RWPE2 (cell line): ENCODE data around the gene LPCAT2.
A peak's percentile ranks its signal among the peaks of the same experiment; 100 is the strongest.

ENCODE experiments used
- ATAC-seq: fragments of 200-7000 bp; cut with Tn5 transposase; 3 replicates; pipeline ENCODE4 v1.9.1; 2021; ENCODE audit warnings: low read depth
- DNase-seq: peaks from one replicate; pipeline ENCODE4 v3.0.0-alpha.2; 2020; ENCODE audit warnings: low spot score
- H3K27ac ChIP-seq: fragments of 450-650 bp; 2 replicates; pipeline ENCODE4 v1.5.1; 2017; ENCODE audit warnings: mild to moderate bottlenecking; ENCODE audit not compliant: poor library complexity, severe bottlenecking
- H3K27me3 ChIP-seq: fragments of 250-450 bp; sonication (Bioruptor Pico); 2 replicates; pipeline ENCODE4 v1.5.1; 2021; ENCODE audit warnings: mild to moderate bottlenecking, moderate library complexity; ENCODE audit not compliant: insufficient read depth, poor library complexity, severe bottlenecking
- H3K36me3 ChIP-seq: fragments of 250-450 bp; sonication (Bioruptor Pico); 2 replicates; pipeline ENCODE4 v1.5.1; 2020; ENCODE audit warnings: low read depth, mild to moderate bottlenecking, moderate library complexity
- H3K4me1 ChIP-seq: fragments of 250-450 bp; sonication (Bioruptor Pico); 2 replicates; pipeline ENCODE4 v1.5.1; 2021; ENCODE audit warnings: mild to moderate bottlenecking, moderate library complexity; ENCODE audit not compliant: insufficient read depth, poor library complexity, severe bottlenecking
- H3K4me3 ChIP-seq: fragments of 250-450 bp; sonication (Bioruptor Pico); 2 replicates; pipeline ENCODE4 v1.5.1; 2021; ENCODE audit warnings: mild to moderate bottlenecking, moderate library complexity; ENCODE audit not compliant: severe bottlenecking
- H3K9me3 ChIP-seq: fragments of 250-450 bp; sonication (Bioruptor Pico); 2 replicates; pipeline ENCODE4 v1.5.1; 2021; ENCODE audit warnings: mild to moderate bottlenecking, moderate library complexity; ENCODE audit not compliant: severe bottlenecking
- TF ChIP-seq, protein P1 (sequence below): fragments of 450-650 bp; IDR thresholded peaks from one replicate; pipeline ENCODE4 v1.5.1; 2017; ENCODE audit warnings: mild to moderate bottlenecking, moderate library complexity; ENCODE audit not compliant: poor library complexity, severe bottlenecking

Gene LPCAT2

GRCh38 chr16:55532227-55532626, 23.4 kb downstream of the LPCAT2 start:
- no peak for ATAC-seq
- DNase-seq = no peak
- Histone ChIP-seq H3K4me3 (no peak overlapping the region), H3K36me3 (peaks cover 75% of the 10 kb centered on the region), H3K27me3 (no peaks in the 10 kb centered on the region), H3K27ac (no peak overlapping the region), H3K4me1 (peaks cover 5% of the 10 kb centered on the region), H3K9me3 (no peaks in the 10 kb centered on the region)
- TF ChIP-seq, protein P1, sequence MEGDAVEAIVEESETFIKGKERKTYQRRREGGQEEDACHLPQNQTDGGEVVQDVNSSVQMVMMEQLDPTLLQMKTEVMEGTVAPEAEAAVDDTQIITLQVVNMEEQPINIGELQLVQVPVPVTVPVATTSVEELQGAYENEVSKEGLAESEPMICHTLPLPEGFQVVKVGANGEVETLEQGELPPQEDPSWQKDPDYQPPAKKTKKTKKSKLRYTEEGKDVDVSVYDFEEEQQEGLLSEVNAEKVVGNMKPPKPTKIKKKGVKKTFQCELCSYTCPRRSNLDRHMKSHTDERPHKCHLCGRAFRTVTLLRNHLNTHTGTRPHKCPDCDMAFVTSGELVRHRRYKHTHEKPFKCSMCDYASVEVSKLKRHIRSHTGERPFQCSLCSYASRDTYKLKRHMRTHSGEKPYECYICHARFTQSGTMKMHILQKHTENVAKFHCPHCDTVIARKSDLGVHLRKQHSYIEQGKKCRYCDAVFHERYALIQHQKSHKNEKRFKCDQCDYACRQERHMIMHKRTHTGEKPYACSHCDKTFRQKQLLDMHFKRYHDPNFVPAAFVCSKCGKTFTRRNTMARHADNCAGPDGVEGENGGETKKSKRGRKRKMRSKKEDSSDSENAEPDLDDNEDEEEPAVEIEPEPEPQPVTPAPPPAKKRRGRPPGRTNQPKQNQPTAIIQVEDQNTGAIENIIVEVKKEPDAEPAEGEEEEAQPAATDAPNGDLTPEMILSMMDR = no peak

DNA sequence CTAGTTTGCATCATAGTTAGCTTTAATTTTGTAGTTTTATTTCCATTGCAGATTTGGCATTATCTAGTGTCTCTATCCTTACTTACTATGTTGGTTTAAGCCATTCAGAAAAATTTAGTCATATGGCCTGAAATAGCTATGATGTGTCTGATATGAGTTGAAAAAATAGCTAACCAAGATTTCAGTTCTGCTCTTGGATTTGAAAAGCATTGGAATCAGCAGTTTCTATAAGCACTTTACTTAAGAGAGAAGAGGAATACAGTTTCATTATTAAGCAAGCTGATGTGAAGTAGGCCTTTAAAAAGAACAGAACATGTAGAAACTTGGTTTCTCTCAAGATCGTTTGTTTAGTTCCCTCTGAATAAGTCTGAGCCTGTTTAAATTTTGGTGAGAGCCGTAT, 25.9 kb downstream of the LPCAT2 start:
- Histone ChIP-seq H3K9me3 (no peaks in the 10 kb centered on the region), H3K36me3 (peaks cover 54% of the 10 kb centered on the region), H3K4me3 (no peak overlapping the region), H3K4me1 (peaks cover 8% of the 10 kb centered on the region), H3K27ac (no peak overlapping the region), H3K27me3 (no peaks in the 10 kb centered on the region)
- ATAC-seq (no peak), DNase-seq (no peak)
- TF ChIP-seq, protein P1 = no peak

DNA sequence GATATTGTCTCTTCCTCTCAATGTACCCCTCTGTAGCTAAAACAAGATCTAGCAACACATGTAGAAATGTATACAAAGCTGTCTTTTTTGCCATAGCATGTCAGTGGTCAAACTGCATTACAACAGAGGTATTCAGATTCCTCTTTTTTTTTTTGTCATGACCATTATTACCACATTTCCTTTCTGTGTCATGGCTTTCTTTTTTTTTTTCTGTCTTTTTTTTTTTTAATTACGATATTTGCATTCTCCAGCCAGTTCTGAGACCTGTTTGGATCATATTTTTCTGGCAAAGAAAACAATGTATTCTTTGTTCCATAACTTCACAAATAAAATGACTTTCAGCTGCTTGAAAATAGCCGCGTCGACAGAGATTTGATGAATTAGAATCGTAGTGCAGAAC, 30.2 kb downstream of the LPCAT2 start:
- Histone ChIP-seq H3K9me3 (no peaks in the 10 kb centered on the region), H3K27ac (no peak overlapping the region), H3K4me1 (peaks cover 7% of the 10 kb centered on the region), H3K4me3 (no peak overlapping the region), H3K27me3 (no peaks in the 10 kb centered on the region), H3K36me3 (peaks cover 40% of the 10 kb centered on the region)
- TF ChIP-seq, protein P1 = no peak
- DNase-seq (no peak), ATAC-seq (peak; percentile 17; the same call in 1 of the 3 replicates)

DNA sequence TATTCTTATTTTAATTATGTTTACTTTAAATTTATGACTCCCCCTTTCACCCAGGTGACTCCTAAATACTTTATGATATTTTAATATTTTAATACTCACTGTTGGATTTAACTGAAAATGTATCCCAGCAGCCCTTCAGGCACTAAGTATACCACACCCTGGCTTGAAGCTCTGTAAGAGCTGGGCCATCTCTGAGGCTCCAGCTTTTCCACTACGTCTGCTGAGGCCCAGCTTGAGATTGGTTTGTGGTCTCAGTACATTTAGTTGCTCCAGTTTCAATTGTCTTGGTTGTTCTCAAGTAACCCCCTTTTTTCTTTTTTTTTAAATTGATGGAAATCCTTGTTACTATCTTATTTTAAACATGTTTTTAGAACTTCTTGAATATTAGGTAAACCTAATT, 30.6 kb downstream of the LPCAT2 start:
- Histone ChIP-seq H3K27me3 (no peaks in the 10 kb centered on the region), H3K4me3 (no peak overlapping the region), H3K27ac (no peak overlapping the region), H3K4me1 (peaks cover 4% of the 10 kb centered on the region), H3K36me3 (peaks cover 36% of the 10 kb centered on the region), H3K9me3 (no peaks in the 10 kb centered on the region)
- ATAC-seq (no peak), DNase-seq (no peak)
- TF ChIP-seq, protein P1 = no peak

DNA sequence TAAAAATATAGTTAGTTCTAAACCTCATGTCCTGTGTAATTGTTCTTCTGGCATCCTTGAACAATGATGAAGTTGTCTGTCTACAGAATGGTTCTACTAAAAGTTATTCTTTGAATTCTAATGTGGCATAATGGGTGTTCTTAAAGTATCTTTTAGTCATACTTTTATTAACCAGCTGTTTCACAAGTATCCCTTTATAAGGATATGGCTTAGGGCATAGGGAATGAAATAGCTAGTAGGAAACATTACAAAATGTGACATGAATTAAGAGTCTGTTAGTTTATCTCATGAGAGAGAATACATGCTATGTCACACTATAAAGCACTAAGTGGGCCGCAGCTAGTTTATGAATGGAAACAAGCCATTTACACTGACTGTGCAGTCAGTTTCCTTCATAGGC, 31.3 kb downstream of the LPCAT2 start:
- no peaks in the 10 kb centered on the region for H3K9me3 ChIP-seq
- H3K27ac ChIP-seq = no peak overlapping the region
- no peaks in the 10 kb centered on the region for H3K27me3 ChIP-seq
- TF ChIP-seq, protein P1 = no peak
- peaks cover 28% of the 10 kb centered on the region for H3K36me3 ChIP-seq
- no peak for DNase-seq
- H3K4me1 ChIP-seq = peaks cover 3% of the 10 kb centered on the region
- no peak overlapping the region for H3K4me3 ChIP-seq
- no peak for ATAC-seq
